Nephron progenitor cell (in vitro differentiated cells): Measurements from ENCODE around the gene NOL8.

ENCODE experiments used
- DNase-seq: peaks from one replicate; pipeline ENCODE4 v3.0.0; 2021
- H3K27ac Mint-ChIP-seq: 2 replicates; pipeline ENCODE4 v1.8.0; 2021; ENCODE audit warnings: mild to moderate bottlenecking, moderate library complexity, mixed read lengths
- H3K27me3 Mint-ChIP-seq: 2 replicates; pipeline ENCODE4 v1.8.0; 2021; ENCODE audit warnings: mild to moderate bottlenecking, low read depth, mixed read lengths; ENCODE audit not compliant: poor library complexity
- H3K36me3 Mint-ChIP-seq: 2 replicates; pipeline ENCODE4 v1.8.0; 2021; ENCODE audit warnings: low read depth, mixed read lengths
- H3K4me1 Mint-ChIP-seq: 2 replicates; pipeline ENCODE4 v1.8.0; 2021; ENCODE audit warnings: mixed read lengths
- H3K4me3 Mint-ChIP-seq: 2 replicates; pipeline ENCODE4 v1.8.0; 2021; ENCODE audit warnings: mild to moderate bottlenecking, moderate library complexity, mixed read lengths
- H3K9me3 Mint-ChIP-seq: 2 replicates; pipeline ENCODE4 v1.8.0; 2021; ENCODE audit warnings: mild to moderate bottlenecking, moderate library complexity, mixed read lengths
- CTCF ChIP-seq: fragments of 200-600 bp; sonication (generic); IDR thresholded peaks from 2 replicates; pipeline ENCODE4 v1.5.0; 2021; ENCODE audit warnings: antibody characterized with exemption

The NOL8 gene

GRCh38 chr9:92308893-92309292 is 16.3 kb downstream of the NOL8 start:
- peaks cover 12% of the 10 kb centered on the region for H3K4me1 Mint-ChIP-seq
- H3K9me3 Mint-ChIP-seq, result no peaks in the 10 kb centered on the region
- H3K27ac Mint-ChIP-seq, result no peak overlapping the region
- no peak for DNase-seq
- no peak overlapping the region for H3K4me3 Mint-ChIP-seq
- H3K36me3 Mint-ChIP-seq, result peaks cover 64% of the 10 kb centered on the region
- no peaks in the 10 kb centered on the region for H3K27me3 Mint-ChIP-seq
- no peak for TF ChIP-seq CTCF

GRCh38 chr9:92300936-92301335 is 24.2 kb downstream of the NOL8 start:
- TF ChIP-seq CTCF, result no peak
- no peaks in the 10 kb centered on the region for H3K27me3 Mint-ChIP-seq
- peaks cover 62% of the 10 kb centered on the region for H3K36me3 Mint-ChIP-seq
- no peak overlapping the region for H3K27ac Mint-ChIP-seq
- no peaks in the 10 kb centered on the region for H3K9me3 Mint-ChIP-seq
- H3K4me3 Mint-ChIP-seq, result no peak overlapping the region
- H3K4me1 Mint-ChIP-seq, result peaks cover 30% of the 10 kb centered on the region
- DNase-seq, result no peak

- H3K36me3 Mint-ChIP-seq, result peaks cover 54% of the 10 kb centered on the region
- H3K27me3 Mint-ChIP-seq, result no peaks in the 10 kb centered on the region
- H3K4me1 Mint-ChIP-seq, result peaks cover 47% of the 10 kb centered on the region
- no peak overlapping the region for H3K4me3 Mint-ChIP-seq
- TF ChIP-seq CTCF, result no peak
- H3K27ac Mint-ChIP-seq, result peak overlapping the region; percentile 90
- no peak for DNase-seq
- H3K9me3 Mint-ChIP-seq, result no peaks in the 10 kb centered on the region
These were observed 26.0 kb downstream of the NOL8 start for GRCh38 chr9:92299116-92299515.

- no peak overlapping the region for H3K4me3 Mint-ChIP-seq
- TF ChIP-seq CTCF, result no peak
These were observed 27.1 kb downstream of the NOL8 start for GRCh38 chr9:92298036-92298435.

GRCh38 chr9:92297611-92298010 is 27.5 kb downstream of the NOL8 start:
- Mint-ChIP-seq H3K4me1 (peaks cover 61% of the 10 kb centered on the region), H3K9me3 (no peaks in the 10 kb centered on the region), H3K27ac (peak overlapping the region; percentile 27), H3K4me3 (no peak overlapping the region), H3K36me3 (peaks cover 40% of the 10 kb centered on the region), H3K27me3 (no peaks in the 10 kb centered on the region)
- TF ChIP-seq CTCF, result no peak
- no peak for DNase-seq

More at GRCh38 chr9:92298036-92298435, 27.1 kb downstream of the NOL8 start:
- peaks cover 57% of the 10 kb centered on the region for H3K4me1 Mint-ChIP-seq
- DNase-seq, result no peak
- peak overlapping the region; percentile 27 for H3K27ac Mint-ChIP-seq
- H3K9me3 Mint-ChIP-seq, result no peaks in the 10 kb centered on the region
- H3K27me3 Mint-ChIP-seq, result no peaks in the 10 kb centered on the region
- H3K36me3 Mint-ChIP-seq, result peaks cover 44% of the 10 kb centered on the region

- Mint-ChIP-seq H3K36me3 (peaks cover 38% of the 10 kb centered on the region), H3K4me1 (peaks cover 78% of the 10 kb centered on the region), H3K27me3 (no peaks in the 10 kb centered on the region), H3K4me3 (no peak overlapping the region), H3K27ac (peak overlapping the region; percentile 93), H3K9me3 (peaks cover 4% of the 10 kb centered on the region)
- DNase-seq, result no peak
- no peak for TF ChIP-seq CTCF
These were observed 29.3 kb downstream of the NOL8 start for GRCh38 chr9:92295827-92296258.
